Measurements from ENCODE around the gene CFL1.

- TF ChIP-seq EP300 (IDR thresholded peaks at IDR 0.05) (no peak), CTCF (IDR thresholded peaks at IDR 0.05) (no peak), POLR2A (IDR thresholded peaks at IDR 0.05) (no peak)
Observed at GRCh38 chr11:65870307-65870658, 12.3 kb upstream of the CFL1 start.

Measured in sigmoid colon (tissue), 4 donors.